Measurements from ENCODE around the gene TPK1.

TPK1 gene

GRCh38 chr7:144416341-144416740 is 419.5 kb downstream of the TPK1 start:
- Histone ChIP-seq H3K4me3 (ENCODE audit: low read depth, low read length) (no peak overlapping the region), H3K36me3 (ENCODE audit: control insufficient read depth, insufficient read depth, low read length) (no peaks in the 10 kb centered on the region), H3K4me2 (ENCODE audit: low read length) (no peak overlapping the region), H3K9ac (no peak overlapping the region), H2AFZ (no peak overlapping the region), H3K27me3 (ENCODE audit: control insufficient read depth, insufficient read depth, low read length) (no peaks in the 10 kb centered on the region), H3K4me1 (no peaks in the 10 kb centered on the region), H3K79me2 (no peaks in the 10 kb centered on the region), H3K27ac (no peak overlapping the region), H3K9me3 (ENCODE audit: control insufficient read depth, low read length) (no peaks in the 10 kb centered on the region)
- TF ChIP-seq, protein P1, sequence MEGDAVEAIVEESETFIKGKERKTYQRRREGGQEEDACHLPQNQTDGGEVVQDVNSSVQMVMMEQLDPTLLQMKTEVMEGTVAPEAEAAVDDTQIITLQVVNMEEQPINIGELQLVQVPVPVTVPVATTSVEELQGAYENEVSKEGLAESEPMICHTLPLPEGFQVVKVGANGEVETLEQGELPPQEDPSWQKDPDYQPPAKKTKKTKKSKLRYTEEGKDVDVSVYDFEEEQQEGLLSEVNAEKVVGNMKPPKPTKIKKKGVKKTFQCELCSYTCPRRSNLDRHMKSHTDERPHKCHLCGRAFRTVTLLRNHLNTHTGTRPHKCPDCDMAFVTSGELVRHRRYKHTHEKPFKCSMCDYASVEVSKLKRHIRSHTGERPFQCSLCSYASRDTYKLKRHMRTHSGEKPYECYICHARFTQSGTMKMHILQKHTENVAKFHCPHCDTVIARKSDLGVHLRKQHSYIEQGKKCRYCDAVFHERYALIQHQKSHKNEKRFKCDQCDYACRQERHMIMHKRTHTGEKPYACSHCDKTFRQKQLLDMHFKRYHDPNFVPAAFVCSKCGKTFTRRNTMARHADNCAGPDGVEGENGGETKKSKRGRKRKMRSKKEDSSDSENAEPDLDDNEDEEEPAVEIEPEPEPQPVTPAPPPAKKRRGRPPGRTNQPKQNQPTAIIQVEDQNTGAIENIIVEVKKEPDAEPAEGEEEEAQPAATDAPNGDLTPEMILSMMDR (IDR thresholded peaks at IDR 0.05) = no peak

DNA sequence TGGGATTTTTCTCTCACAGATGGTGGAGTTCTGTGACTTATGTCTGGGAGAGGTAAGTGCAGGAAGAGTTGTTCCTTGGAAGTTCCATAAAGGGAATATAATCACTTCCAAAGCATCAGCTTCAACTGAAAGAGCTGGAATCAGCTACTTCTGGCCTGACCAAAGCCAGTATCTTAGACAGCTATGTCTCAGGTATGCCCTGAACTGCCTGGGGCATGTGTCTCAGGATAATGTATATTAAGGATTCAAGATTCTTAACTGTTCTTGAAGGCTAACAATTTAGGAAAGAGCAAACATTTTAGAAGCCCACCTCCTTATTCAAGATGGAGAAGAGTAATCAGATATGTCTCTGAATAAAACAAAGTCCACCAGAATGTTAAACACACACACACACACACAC is 420.0 kb downstream of the TPK1 start:
- H2AFZ ChIP-seq = no peak overlapping the region
- H3K9ac ChIP-seq = no peak overlapping the region
- no peaks in the 10 kb centered on the region for H3K9me3 ChIP-seq (ENCODE audit: control insufficient read depth, low read length)
- H3K27me3 ChIP-seq (ENCODE audit: control insufficient read depth, insufficient read depth, low read length) = no peaks in the 10 kb centered on the region
- no peak overlapping the region for H3K4me3 ChIP-seq (ENCODE audit: low read depth, low read length)
- H3K79me2 ChIP-seq = no peaks in the 10 kb centered on the region
- H3K4me1 ChIP-seq = no peaks in the 10 kb centered on the region
- H3K36me3 ChIP-seq (ENCODE audit: control insufficient read depth, insufficient read depth, low read length) = no peaks in the 10 kb centered on the region
- H3K27ac ChIP-seq = no peak overlapping the region
- TF ChIP-seq, protein P1 (IDR thresholded peaks at IDR 0.05) = no peak
- no peak overlapping the region for H3K4me2 ChIP-seq (ENCODE audit: low read length)

DNA sequence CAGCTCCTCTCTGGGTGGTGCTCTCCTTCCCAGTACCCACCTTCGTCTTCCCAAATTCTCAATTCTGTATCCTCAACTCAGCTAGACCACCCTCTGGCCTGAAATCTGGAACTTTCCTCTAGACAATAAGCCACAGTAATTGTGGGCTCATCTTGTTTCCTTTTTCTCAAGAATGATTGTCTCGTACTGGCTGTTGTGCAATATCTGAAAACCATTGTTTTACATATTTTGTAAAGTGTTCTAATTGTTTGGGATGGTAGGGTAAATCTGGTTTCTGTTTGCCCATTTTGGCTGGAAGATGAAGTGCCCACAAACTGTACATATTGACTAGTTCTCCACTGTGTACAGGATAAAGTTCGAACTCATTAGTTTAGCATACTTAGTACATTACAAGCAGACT is 421.0 kb downstream of the TPK1 start:
- TF ChIP-seq, protein P1 (IDR thresholded peaks at IDR 0.05) = no peak
- Histone ChIP-seq H3K9me3 (ENCODE audit: control insufficient read depth, low read length) (no peaks in the 10 kb centered on the region), H3K27ac (no peak overlapping the region), H3K36me3 (ENCODE audit: control insufficient read depth, insufficient read depth, low read length) (no peaks in the 10 kb centered on the region), H3K9ac (no peak overlapping the region), H3K4me2 (ENCODE audit: low read length) (no peak overlapping the region), H2AFZ (no peak overlapping the region), H3K4me1 (no peaks in the 10 kb centered on the region), H3K79me2 (no peaks in the 10 kb centered on the region), H3K4me3 (ENCODE audit: low read depth, low read length) (no peak overlapping the region), H3K27me3 (ENCODE audit: control insufficient read depth, insufficient read depth, low read length) (no peaks in the 10 kb centered on the region)

GRCh38 chr7:144410441-144410840 is 425.4 kb downstream of the TPK1 start:
- Histone ChIP-seq H3K4me2 (ENCODE audit: low read length) (no peak overlapping the region), H3K36me3 (ENCODE audit: control insufficient read depth, insufficient read depth, low read length) (no peaks in the 10 kb centered on the region), H3K79me2 (no peaks in the 10 kb centered on the region), H2AFZ (no peak overlapping the region), H3K4me1 (no peaks in the 10 kb centered on the region), H3K9ac (no peak overlapping the region), H3K27ac (no peak overlapping the region), H3K4me3 (ENCODE audit: low read depth, low read length) (no peak overlapping the region), H3K27me3 (ENCODE audit: control insufficient read depth, insufficient read depth, low read length) (no peaks in the 10 kb centered on the region), H3K9me3 (ENCODE audit: control insufficient read depth, low read length) (no peaks in the 10 kb centered on the region)
- TF ChIP-seq, protein P1 (IDR thresholded peaks at IDR 0.05) = no peak

- Histone ChIP-seq H3K79me2 (no peaks in the 10 kb centered on the region), H3K27ac (no peak overlapping the region), H2AFZ (no peak overlapping the region), H3K4me2 (ENCODE audit: low read length) (no peak overlapping the region), H3K9me3 (ENCODE audit: control insufficient read depth, low read length) (no peaks in the 10 kb centered on the region), H3K9ac (no peak overlapping the region), H3K27me3 (ENCODE audit: control insufficient read depth, insufficient read depth, low read length) (no peaks in the 10 kb centered on the region), H3K4me3 (ENCODE audit: low read depth, low read length) (no peak overlapping the region), H3K4me1 (no peaks in the 10 kb centered on the region), H3K36me3 (ENCODE audit: control insufficient read depth, insufficient read depth, low read length) (no peaks in the 10 kb centered on the region)
- TF ChIP-seq, protein P1 (IDR thresholded peaks at IDR 0.05) = no peak
These were observed 427.7 kb downstream of the TPK1 start for GRCh38 chr7:144408121-144408520.
